BLaER1 (cell line): Measurements from ENCODE around the gene SRSF10.

ENCODE experiments used
- H3K27ac ChIP-seq: shearing (Covaris generic); formaldehyde crosslinking; 2 replicates; pipeline ENCODE4 v1.8.1; 2022
- H3K27me3 ChIP-seq: shearing (Covaris generic); formaldehyde crosslinking; 2 replicates; pipeline ENCODE4 v1.8.1; 2022
- H3K36me3 ChIP-seq: shearing (Covaris generic); formaldehyde crosslinking; 2 replicates; pipeline ENCODE4 v1.8.1; 2022
- H3K4me1 ChIP-seq: shearing (Covaris generic); formaldehyde crosslinking; 2 replicates; pipeline ENCODE4 v1.8.1; 2022
- H3K4me2 ChIP-seq: shearing (Covaris generic); formaldehyde crosslinking; 2 replicates; pipeline ENCODE4 v1.8.1; 2022
- H3K4me3 ChIP-seq: shearing (Covaris generic); formaldehyde crosslinking; 2 replicates; pipeline ENCODE4 v1.8.1; 2022
- H3K9ac ChIP-seq: shearing (Covaris generic); formaldehyde crosslinking; 2 replicates; pipeline ENCODE4 v1.8.1; 2022
- H3K9me3 ChIP-seq: shearing (Covaris generic); formaldehyde crosslinking; 2 replicates; pipeline ENCODE4 v1.8.1; 2022
- H4K20me1 ChIP-seq: shearing (Covaris generic); formaldehyde crosslinking; 2 replicates; pipeline ENCODE4 v1.8.1; 2022
- Cebpa-rat ChIP-seq: shearing (Covaris generic); IDR thresholded peaks from 2 replicates; pipeline ENCODE4 v1.8.1; 2022

Gene SRSF10

GRCh38 chr1:23979881-23980727, at the start of gene SRSF10:
SRSF10 (minus strand) TSS chr1:23980327; CDS start chr1:23980255, 72 bp downstream.
- no peak for TF ChIP-seq Cebpa-rat
- Histone ChIP-seq H3K4me2 (peak within 1 kb of the TSS; percentile 89), H3K4me1 (peaks cover 81% of the 10 kb centered on the region), H3K4me3 (peak within 1 kb of the TSS; percentile 90), H3K36me3 (peaks cover 34% of the 10 kb centered on the region), H3K9ac (peak within 1 kb of the TSS; percentile 100), H3K27me3 (no peaks in the 10 kb centered on the region), H4K20me1 (peaks cover 49% of the 10 kb centered on the region), H3K27ac (peak within 1 kb of the TSS; percentile 100), H3K9me3 (no peaks in the 10 kb centered on the region)

DNA sequence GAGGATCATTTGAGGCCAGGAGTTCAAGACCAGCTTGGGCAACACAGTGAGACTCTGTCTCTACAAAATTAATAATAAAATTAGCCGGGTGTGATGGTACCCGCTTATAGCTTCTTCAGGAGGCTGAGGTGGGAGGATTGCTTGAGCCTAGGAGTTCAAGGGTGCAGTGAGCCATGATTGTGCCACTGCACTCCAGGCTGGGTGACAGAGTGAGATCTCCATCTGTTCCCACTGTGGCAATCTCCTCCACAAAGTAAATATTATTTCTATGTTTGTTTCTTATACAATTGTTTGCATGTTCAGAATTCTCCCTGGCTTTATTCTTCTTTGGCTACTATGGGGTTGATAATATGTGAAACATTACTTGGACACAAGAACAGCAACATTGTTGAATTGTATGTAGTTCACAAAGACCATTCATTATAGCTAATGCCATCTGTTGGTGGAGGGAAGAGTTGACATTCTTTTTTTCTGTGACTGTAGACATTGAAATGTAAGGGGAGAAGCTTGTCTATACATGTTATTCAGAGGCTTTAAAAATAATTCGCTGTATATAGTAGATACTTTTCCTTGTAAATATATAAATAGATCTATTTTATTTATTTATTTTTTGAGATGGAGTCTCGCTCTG, 47.8 kb upstream of the SRSF10 start:
- Histone ChIP-seq H3K4me3 (no peak overlapping the region), H3K36me3 (no peaks in the 10 kb centered on the region), H3K9me3 (0 out of 2 replicates have a peak, but pooled peaks cover 3% of the 10 kb centered on the region), H3K4me2 (no peak overlapping the region), H3K4me1 (peaks cover 7% of the 10 kb centered on the region), H3K27me3 (no peaks in the 10 kb centered on the region), H4K20me1 (no peaks in the 10 kb centered on the region), H3K9ac (no peak overlapping the region), H3K27ac (no peak overlapping the region)
- no peak for TF ChIP-seq Cebpa-rat

DNA sequence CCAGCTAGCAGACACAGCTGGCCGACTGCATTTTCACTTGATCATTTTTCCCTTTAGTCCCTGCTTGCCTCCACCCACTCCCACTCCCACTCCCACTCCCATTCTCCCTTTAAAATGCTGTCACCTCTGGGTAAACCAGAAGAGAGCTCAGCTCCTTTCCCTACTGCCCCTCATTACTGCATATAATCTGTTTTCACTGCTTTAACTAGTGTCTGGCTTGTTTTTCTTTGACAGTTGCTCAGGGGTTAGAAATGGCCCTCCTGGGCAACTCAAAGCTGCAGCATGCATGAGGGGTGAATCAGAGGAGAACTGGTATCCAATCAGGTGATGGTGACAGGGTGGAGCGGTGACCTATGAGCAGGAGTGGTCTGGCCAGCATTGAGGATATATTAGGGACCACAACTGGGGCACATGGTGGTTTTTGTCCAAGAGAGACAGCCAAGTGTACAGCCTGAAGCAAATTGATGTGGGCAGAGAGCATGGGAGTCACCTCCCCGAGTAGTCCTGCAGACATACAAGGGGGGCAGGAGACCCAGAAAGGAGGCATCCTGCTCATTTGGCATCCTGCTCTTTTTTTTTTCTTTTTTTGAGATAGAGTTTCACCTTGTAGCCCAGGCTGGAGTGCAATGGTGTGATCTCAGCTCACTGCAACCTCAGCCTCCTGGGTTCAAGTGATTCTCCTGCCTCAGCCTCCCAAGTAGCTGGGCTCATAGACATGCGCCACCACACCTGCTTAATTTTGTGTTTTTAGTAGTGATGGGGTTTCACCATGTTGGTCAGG, 42.6 kb upstream of the SRSF10 start:
- Histone ChIP-seq H3K4me3 (no peak overlapping the region), H3K9me3 (no peaks in the 10 kb centered on the region), H3K36me3 (no peaks in the 10 kb centered on the region), H3K27me3 (no peaks in the 10 kb centered on the region), H3K9ac (no peak overlapping the region), H3K27ac (no peak overlapping the region), H3K4me1 (peaks cover 7% of the 10 kb centered on the region), H4K20me1 (no peaks in the 10 kb centered on the region), H3K4me2 (no peak overlapping the region)
- TF ChIP-seq Cebpa-rat, result no peak

- TF ChIP-seq Cebpa-rat, result no peak
- Histone ChIP-seq H3K9ac (no peak overlapping the region), H3K27ac (no peak overlapping the region), H3K36me3 (no peaks in the 10 kb centered on the region), H3K4me3 (no peak overlapping the region), H3K27me3 (no peaks in the 10 kb centered on the region), H3K4me2 (no peak overlapping the region), H3K9me3 (no peaks in the 10 kb centered on the region), H3K4me1 (peaks cover 7% of the 10 kb centered on the region), H4K20me1 (no peaks in the 10 kb centered on the region)
Measured at GRCh38 chr1:24021403-24022266, 41.5 kb upstream of the SRSF10 start.

GRCh38 chr1:24020470-24020869, 40.3 kb upstream of the SRSF10 start:
- no peaks in the 10 kb centered on the region for H4K20me1 ChIP-seq
- H3K4me2 ChIP-seq, result no peak overlapping the region

DNA sequence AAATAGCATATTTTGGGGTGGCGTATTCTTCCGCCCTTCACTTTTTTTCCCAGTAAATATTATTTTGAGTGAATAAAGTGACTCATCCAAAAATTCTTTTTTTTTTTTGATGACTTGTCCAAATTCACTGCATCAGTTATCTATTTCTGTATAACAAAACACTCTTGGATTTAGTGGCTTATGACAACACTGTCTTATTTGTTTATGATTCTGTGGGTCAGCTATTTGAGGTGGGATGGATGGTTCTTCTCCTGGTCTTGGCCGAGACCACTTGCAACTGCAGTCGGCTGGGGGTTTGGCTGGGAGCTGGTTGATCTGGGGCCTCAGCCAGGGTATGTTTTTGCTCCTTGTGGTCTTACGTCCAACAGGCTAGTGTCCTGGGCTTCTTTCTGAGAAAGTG, 39.9 kb upstream of the SRSF10 start:
- no peak overlapping the region for H3K9ac ChIP-seq
- H3K4me2 ChIP-seq, result no peak overlapping the region

More at GRCh38 chr1:24020470-24020869, 40.3 kb upstream of the SRSF10 start:
- H3K27me3 ChIP-seq, result no peaks in the 10 kb centered on the region
- no peak overlapping the region for H3K9ac ChIP-seq
- TF ChIP-seq Cebpa-rat, result no peak
- no peak overlapping the region for H3K4me3 ChIP-seq
- peaks cover 1% of the 10 kb centered on the region for H3K4me1 ChIP-seq
- no peaks in the 10 kb centered on the region for H3K36me3 ChIP-seq
- H3K9me3 ChIP-seq, result no peaks in the 10 kb centered on the region
- H3K27ac ChIP-seq, result no peak overlapping the region

GRCh38 chr1:24018611-24019580, 38.8 kb upstream of the SRSF10 start:
- H3K4me2 ChIP-seq, result no peak overlapping the region
- no peaks in the 10 kb centered on the region for H3K4me1 ChIP-seq
- H3K9ac ChIP-seq, result no peak overlapping the region
- no peaks in the 10 kb centered on the region for H3K9me3 ChIP-seq
- no peaks in the 10 kb centered on the region for H3K36me3 ChIP-seq
- no peak overlapping the region for H3K27ac ChIP-seq
- H3K27me3 ChIP-seq, result no peaks in the 10 kb centered on the region
- H4K20me1 ChIP-seq, result no peaks in the 10 kb centered on the region
- no peak for TF ChIP-seq Cebpa-rat
- H3K4me3 ChIP-seq, result no peak overlapping the region

More for the DNA sequence above, 39.9 kb upstream of the SRSF10 start:
- Histone ChIP-seq H3K4me1 (no peaks in the 10 kb centered on the region), H3K36me3 (no peaks in the 10 kb centered on the region), H3K27ac (no peak overlapping the region), H3K4me3 (no peak overlapping the region), H3K27me3 (no peaks in the 10 kb centered on the region), H3K9me3 (no peaks in the 10 kb centered on the region), H4K20me1 (no peaks in the 10 kb centered on the region)
- TF ChIP-seq Cebpa-rat, result no peak
